GM12878 (cell line): ENCODE data around the gene TMEM126A. TPM values are rescaled to one million over a fixed set of nuclear protein-coding genes. Genes with fewer than 3 reads are reported as not detected.

Experiments used
- CBX5 ChIP-seq: sonication (generic); IDR thresholded peaks from 2 replicates; pipeline ENCODE4 v1.6.1; 2016; ENCODE audit warnings: low read depth, moderate library complexity, mild to moderate bottlenecking, inconsistent platforms
- CHD2 ChIP-seq: IDR thresholded peaks from 2 replicates; pipeline ENCODE4 v1.6.1; 2011; ENCODE audit warnings: low read depth, low read length, improper control_type of control experiment, borderline replicate concordance
- CREM ChIP-seq: IDR thresholded peaks from 2 replicates; pipeline ENCODE4 v1.6.1; 2014; ENCODE audit warnings: antibody characterized with exemption, low read depth
- ESRRA ChIP-seq: IDR thresholded peaks from 2 replicates; pipeline ENCODE4 v1.6.1; 2012; ENCODE audit warnings: mild to moderate bottlenecking, low read length, improper control_type of control experiment
- HDGF ChIP-seq: fragments of 450-650 bp; IDR thresholded peaks from 2 replicates; pipeline ENCODE4 v1.6.1; 2016; ENCODE audit warnings: antibody characterized with exemption
- NFIC ChIP-seq: IDR thresholded peaks from 2 replicates; pipeline ENCODE4 v1.6.1; 2012; ENCODE audit warnings: low read depth, mild to moderate bottlenecking, inconsistent platforms, low read length, moderate library complexity
- NR2F1 ChIP-seq: fragments of 450-650 bp; conservative IDR thresholded peaks from 2 replicates; pipeline ENCODE4 v1.6.1; 2017; ENCODE audit warnings: mild to moderate bottlenecking
- POLR2AphosphoS5 ChIP-seq: IDR thresholded peaks from 2 replicates; pipeline ENCODE4 v1.6.1; 2011; ENCODE audit warnings: mild to moderate bottlenecking, low read length, inconsistent platforms
- POU2F2 ChIP-seq: IDR thresholded peaks from 3 replicates; pipeline ENCODE4 v1.6.1; 2011; ENCODE audit warnings: low read depth, mild to moderate bottlenecking, low read length, borderline replicate concordance
- RBBP5 ChIP-seq: fragments of 200-600 bp; sonication (generic); conservative IDR thresholded peaks from 2 replicates; pipeline ENCODE4 v1.6.1; 2016
- RELA ChIP-seq: fragments of 450-650 bp; IDR thresholded peaks from 2 replicates; pipeline ENCODE4 v1.8.0; 2014; ENCODE audit warnings: borderline replicate concordance; ENCODE audit not compliant: partially characterized antibody
- SIN3A ChIP-seq: IDR thresholded peaks from 2 replicates; pipeline ENCODE4 v1.6.1; 2012; ENCODE audit warnings: low read depth, low read length, improper control_type of control experiment
- ZBED1 ChIP-seq: IDR thresholded peaks from 2 replicates; pipeline ENCODE4 v1.6.1; 2016; ENCODE audit warnings: borderline replicate concordance
- polyA plus RNA-seq, 11 experiments: library from polyadenylated mRNA; depleted of rRNA in 4 of 11; unstranded in 6 of 11; stranded (reverse) in 5 of 11; fragments of >200 nt; fragmentation: Nextera tagmentation in 4 of 11; fragmentation: Illumina TruSeq in 1 of 11; extraction: Ambion mirVana in 4 of 11; extraction: Trizol in 1 of 11; gene quantifications; 1 replicate in 1 of 11; 2 replicates in 10 of 11; pipeline versions ENCODE4 v1.2.1 to v1.2.3, GENCODE V29; 2011 to 2016; ENCODE audit warnings: inconsistent platforms in 2 of 11, missing spikeins in 2 of 11, low read depth in 1 of 11
- total RNA-seq, 4 experiments: library from RNA; depleted of rRNA in 3 of 4; stranded (reverse); fragments of >200 nt in 3 of 4; fragmentation: Illumina TruSeq in 1 of 4; extraction: Trizol in 1 of 4; gene quantifications; 2 replicates each; pipeline versions ENCODE4 v1.2.1 to v1.2.3, GENCODE V29; 2013 to 2021
- TF ChIP-seq, protein P1 (sequence below): fragments of 450-650 bp; IDR thresholded peaks from 2 replicates; pipeline ENCODE4 v1.6.1; 2018; ENCODE audit warnings: mild to moderate bottlenecking, low read depth, moderate library complexity; ENCODE audit not compliant: partially characterized antibody
- TF ChIP-seq, protein P2 (sequence below): IDR thresholded peaks from 2 replicates; pipeline ENCODE4 v1.6.1; 2011; ENCODE audit warnings: borderline replicate concordance, low read depth, mild to moderate bottlenecking, moderate library complexity, mixed read lengths, low read length; ENCODE audit not compliant: insufficient read depth; ENCODE audit errors: extremely low read length

The TMEM126A gene
- total and polyA plus RNA-seq, 10 of the 15 experiments (the other 5 are each of a cell fraction or from before 2014, with no cell fraction given), result 38.6 to 208 (median 71.7) TPM

DNA sequence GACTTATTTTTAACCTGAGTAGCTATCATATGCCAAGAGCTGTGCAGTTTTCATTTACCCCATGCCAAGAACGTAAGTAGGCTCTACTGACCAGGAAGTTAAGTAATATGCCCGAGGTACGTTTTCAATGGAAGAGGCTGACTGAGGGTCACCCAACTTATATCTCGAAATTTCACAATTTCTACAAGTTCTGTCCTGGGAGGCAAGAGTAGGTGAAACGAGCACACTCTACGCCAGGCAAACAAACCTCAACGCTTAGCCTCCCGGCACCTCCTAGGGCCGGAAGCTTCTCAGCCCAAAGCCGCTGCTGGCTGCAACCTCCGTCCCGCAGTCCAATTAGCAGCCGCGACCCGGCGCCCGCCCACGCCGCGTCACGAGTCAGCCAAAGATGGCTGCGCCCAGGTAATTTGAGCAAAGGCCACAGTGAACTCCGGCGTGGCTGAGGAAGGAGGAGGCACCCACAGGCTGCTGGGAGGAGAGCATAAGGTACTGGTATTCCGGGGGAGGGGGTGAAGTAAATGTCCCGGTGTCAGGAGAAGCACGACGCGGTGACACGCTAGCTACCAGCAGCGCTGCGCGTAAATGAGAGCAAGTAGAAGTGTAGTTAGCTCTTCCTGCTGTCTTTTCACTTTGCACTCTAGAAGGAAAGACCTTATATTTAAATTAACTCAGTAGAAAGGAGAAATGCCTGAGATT, at the start of gene TMEM126A (continued):
- TF ChIP-seq POLR2AphosphoS5, result peak; percentile 95
- peak; percentile 57; the same call in 1 of the 2 replicates for TF ChIP-seq CBX5
- TF ChIP-seq, protein P1, sequence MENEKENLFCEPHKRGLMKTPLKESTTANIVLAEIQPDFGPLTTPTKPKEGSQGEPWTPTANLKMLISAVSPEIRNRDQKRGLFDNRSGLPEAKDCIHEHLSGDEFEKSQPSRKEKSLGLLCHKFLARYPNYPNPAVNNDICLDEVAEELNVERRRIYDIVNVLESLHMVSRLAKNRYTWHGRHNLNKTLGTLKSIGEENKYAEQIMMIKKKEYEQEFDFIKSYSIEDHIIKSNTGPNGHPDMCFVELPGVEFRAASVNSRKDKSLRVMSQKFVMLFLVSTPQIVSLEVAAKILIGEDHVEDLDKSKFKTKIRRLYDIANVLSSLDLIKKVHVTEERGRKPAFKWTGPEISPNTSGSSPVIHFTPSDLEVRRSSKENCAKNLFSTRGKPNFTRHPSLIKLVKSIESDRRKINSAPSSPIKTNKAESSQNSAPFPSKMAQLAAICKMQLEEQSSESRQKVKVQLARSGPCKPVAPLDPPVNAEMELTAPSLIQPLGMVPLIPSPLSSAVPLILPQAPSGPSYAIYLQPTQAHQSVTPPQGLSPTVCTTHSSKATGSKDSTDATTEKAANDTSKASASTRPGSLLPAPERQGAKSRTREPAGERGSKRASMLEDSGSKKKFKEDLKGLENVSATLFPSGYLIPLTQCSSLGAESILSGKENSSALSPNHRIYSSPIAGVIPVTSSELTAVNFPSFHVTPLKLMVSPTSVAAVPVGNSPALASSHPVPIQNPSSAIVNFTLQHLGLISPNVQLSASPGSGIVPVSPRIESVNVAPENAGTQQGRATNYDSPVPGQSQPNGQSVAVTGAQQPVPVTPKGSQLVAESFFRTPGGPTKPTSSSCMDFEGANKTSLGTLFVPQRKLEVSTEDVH, result no peak
- no peak for TF ChIP-seq RBBP5
- peak; percentile 63; the same call in 1 of the 2 replicates for TF ChIP-seq CHD2
- peak; percentile 79 for TF ChIP-seq CREM
- TF ChIP-seq ZBED1, result peak; percentile 47; the same call in 1 of the 2 replicates
- TF ChIP-seq SIN3A, result peak; percentile 88; the same call in 1 of the 2 replicates
- peak; percentile 69; the same call in 2 of the 3 replicates for TF ChIP-seq POU2F2
- TF ChIP-seq HDGF, result peak; percentile 75; the same call in 1 of the 2 replicates
- TF ChIP-seq, protein P2, sequence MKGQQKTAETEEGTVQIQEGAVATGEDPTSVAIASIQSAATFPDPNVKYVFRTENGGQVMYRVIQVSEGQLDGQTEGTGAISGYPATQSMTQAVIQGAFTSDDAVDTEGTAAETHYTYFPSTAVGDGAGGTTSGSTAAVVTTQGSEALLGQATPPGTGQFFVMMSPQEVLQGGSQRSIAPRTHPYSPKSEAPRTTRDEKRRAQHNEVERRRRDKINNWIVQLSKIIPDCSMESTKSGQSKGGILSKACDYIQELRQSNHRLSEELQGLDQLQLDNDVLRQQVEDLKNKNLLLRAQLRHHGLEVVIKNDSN, result peak; percentile 71
- peak; percentile 51; the same call in 1 of the 2 replicates for TF ChIP-seq NR2F1
- peak; percentile 38; the same call in 1 of the 2 replicates for TF ChIP-seq NFIC
- peak; percentile 34 for TF ChIP-seq RELA
- 0 out of 2 replicates have a peak, but pooled peaks have one; percentile 17 for TF ChIP-seq ESRRA
